Activated CD8-positive, alpha-beta T cell treated with anti-CD3 and anti-CD28 coated beads, Interleukin-2, amount 10 ng/mL, durations not matched to agents 7 days and 5 days (primary cell): ENCODE data around the gene GXYLT1. TPM values are rescaled to one million over a fixed set of nuclear protein-coding genes. Genes with fewer than 3 reads are reported as not detected.

Experiments used
- total RNA-seq, 2 experiments: library from RNA; stranded (reverse); gene quantifications; one replicate each; pipeline ENCODE4 v1.2.3, GENCODE V29; 2021

The GXYLT1 gene
- total RNA-seq, 2 experiments from 2014 or later = 7.5 to 9.0 TPM

Other genes starting within 250 kb of the GXYLT1 start
- gene YAF2, start 93.4 kb upstream of the GXYLT1 start, total RNA-seq = 10 to 100 TPM; 31.1 to 32.9 TPM
- gene ZCRB1, start 181.2 kb upstream of the GXYLT1 start, total RNA-seq = 10 to 100 TPM; 46.6 to 51.1 TPM
- gene PPHLN1, start 181.3 kb upstream of the GXYLT1 start, total RNA-seq = 10 to 100 TPM; 76.9 to 79.3 TPM